VCaP (cell line): ENCODE data around the gene NXPE4.

Source experiments
- H3K27ac ChIP-seq: fragments of 450-650 bp; 2 replicates; pipeline ENCODE4 v1.5.1; 2017
- CTCF ChIP-seq: fragments of 450-650 bp; conservative IDR thresholded peaks from 2 replicates; pipeline ENCODE4 v1.5.1; 2017; ENCODE audit warnings: mild to moderate bottlenecking, moderate library complexity

NXPE4 gene

GRCh38 chr11:114562166-114562916 lies 33.2 kb downstream of the NXPE4 start:
- TF ChIP-seq CTCF = no peak
- H3K27ac ChIP-seq = no peak overlapping the region

- no peak for TF ChIP-seq CTCF
- no peak within 1 kb of the TSS for H3K27ac ChIP-seq
These were observed 35.9 kb downstream of the NXPE4 start, which contains the start of gene NXPE1 for GRCh38 chr11:114559425-114560310. TSS of gene NXPE1 (minus strand) at chr11:114559881. CDS start at chr11:114551201, 8,680 bp downstream.

- H3K27ac ChIP-seq = no peak overlapping the region
- no peak for TF ChIP-seq CTCF
These were observed 39.5 kb downstream of the NXPE4 start for GRCh38 chr11:114556135-114556534.

GRCh38 chr11:114553642-114554041 lies 41.9 kb downstream of the NXPE4 start:
- TF ChIP-seq CTCF = no peak
- no peak overlapping the region for H3K27ac ChIP-seq

GRCh38 chr11:114551060-114551459 lies 44.5 kb downstream of the NXPE4 start:
- no peak for TF ChIP-seq CTCF

GRCh38 chr11:114525682-114526081 lies 69.9 kb downstream of the NXPE4 start:
- H3K27ac ChIP-seq = no peak overlapping the region
- TF ChIP-seq CTCF = no peak

More at GRCh38 chr11:114551060-114551459, 44.5 kb downstream of the NXPE4 start:
- H3K27ac ChIP-seq = no peak overlapping the region

GRCh38 chr11:114524122-114524521 lies 71.5 kb downstream of the NXPE4 start:
- TF ChIP-seq CTCF = no peak
- H3K27ac ChIP-seq = no peak overlapping the region
